ENCODE results near the gene ZNF101. TPM values are rescaled to one million over a fixed set of nuclear protein-coding genes. Genes with fewer than 3 reads are reported as not detected.
"Not testable (repeated sequence)": the region's sequence is repeated elsewhere in the genome, so short reads cannot be mapped to it uniquely, and the experiment has no call there.

The ZNF101 gene
- total RNA-seq, 1 donor from 2014 or later, result 29.5 TPM

DNA sequence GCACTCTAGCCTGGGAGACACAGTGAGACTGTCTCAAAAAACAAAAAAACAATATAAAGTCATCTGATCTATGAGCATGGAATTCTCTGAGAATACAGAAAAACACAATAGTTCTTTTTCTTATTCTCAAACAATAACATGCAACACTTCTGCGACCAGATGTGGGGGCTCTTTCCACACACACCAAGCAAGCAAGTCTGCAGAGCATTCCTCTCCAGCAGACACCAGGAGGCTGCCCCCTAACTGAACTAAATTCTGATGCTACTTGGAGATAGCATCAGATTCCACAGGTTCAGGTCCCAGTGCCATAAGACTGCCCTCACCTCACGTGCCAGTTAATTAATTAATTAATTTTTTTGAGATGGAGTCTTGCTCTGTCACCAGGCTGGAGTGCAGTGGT lies 27.7 kb downstream of the ZNF101 start:
- peaks cover 2% of the 10 kb centered on the region for H3K27me3 Mint-ChIP-seq (ENCODE audit: insufficient read depth, low read depth)
- no peak overlapping the region for H3K27ac Mint-ChIP-seq
- Histone ChIP-seq H3K9ac (no peak overlapping the region), H3K4me3 (no peak overlapping the region), H3K27me3 (no peaks in the 10 kb centered on the region), H4K20me1 (ENCODE audit: low read depth) (no peaks in the 10 kb centered on the region), H3K4me1 (no peaks in the 10 kb centered on the region), H3K4me2 (no peak overlapping the region), H3K79me2 (ENCODE audit: low read depth) (no peaks in the 10 kb centered on the region), H3K27ac (no peak overlapping the region), H3K9me3 (ENCODE audit: low read depth) (no peaks in the 10 kb centered on the region), H2AFZ (replicated peaks) (no peak overlapping the region), H3F3A (ENCODE audit: low read depth) (no peaks in the 10 kb centered on the region), H3K36me3 (no peaks in the 10 kb centered on the region)
- peaks cover 11% of the 10 kb centered on the region for H3K36me3 Mint-ChIP-seq
- TF ChIP-seq EZH2phosphoT487 (IDR thresholded peaks at IDR 0.05) (no peak), EZH2 (IDR thresholded peaks at IDR 0.05) (no peak)
- TF ChIP-seq, protein P1, sequence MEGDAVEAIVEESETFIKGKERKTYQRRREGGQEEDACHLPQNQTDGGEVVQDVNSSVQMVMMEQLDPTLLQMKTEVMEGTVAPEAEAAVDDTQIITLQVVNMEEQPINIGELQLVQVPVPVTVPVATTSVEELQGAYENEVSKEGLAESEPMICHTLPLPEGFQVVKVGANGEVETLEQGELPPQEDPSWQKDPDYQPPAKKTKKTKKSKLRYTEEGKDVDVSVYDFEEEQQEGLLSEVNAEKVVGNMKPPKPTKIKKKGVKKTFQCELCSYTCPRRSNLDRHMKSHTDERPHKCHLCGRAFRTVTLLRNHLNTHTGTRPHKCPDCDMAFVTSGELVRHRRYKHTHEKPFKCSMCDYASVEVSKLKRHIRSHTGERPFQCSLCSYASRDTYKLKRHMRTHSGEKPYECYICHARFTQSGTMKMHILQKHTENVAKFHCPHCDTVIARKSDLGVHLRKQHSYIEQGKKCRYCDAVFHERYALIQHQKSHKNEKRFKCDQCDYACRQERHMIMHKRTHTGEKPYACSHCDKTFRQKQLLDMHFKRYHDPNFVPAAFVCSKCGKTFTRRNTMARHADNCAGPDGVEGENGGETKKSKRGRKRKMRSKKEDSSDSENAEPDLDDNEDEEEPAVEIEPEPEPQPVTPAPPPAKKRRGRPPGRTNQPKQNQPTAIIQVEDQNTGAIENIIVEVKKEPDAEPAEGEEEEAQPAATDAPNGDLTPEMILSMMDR (IDR thresholded peaks at IDR 0.05), result no peak
- no peak for DNase-seq (ENCODE audit: low spot score)
- no peak overlapping the region for H3K4me3 Mint-ChIP-seq
- peaks cover 39% of the 10 kb centered on the region for H3K9me3 Mint-ChIP-seq
- H3K4me1 Mint-ChIP-seq, result no peaks in the 10 kb centered on the region

DNA sequence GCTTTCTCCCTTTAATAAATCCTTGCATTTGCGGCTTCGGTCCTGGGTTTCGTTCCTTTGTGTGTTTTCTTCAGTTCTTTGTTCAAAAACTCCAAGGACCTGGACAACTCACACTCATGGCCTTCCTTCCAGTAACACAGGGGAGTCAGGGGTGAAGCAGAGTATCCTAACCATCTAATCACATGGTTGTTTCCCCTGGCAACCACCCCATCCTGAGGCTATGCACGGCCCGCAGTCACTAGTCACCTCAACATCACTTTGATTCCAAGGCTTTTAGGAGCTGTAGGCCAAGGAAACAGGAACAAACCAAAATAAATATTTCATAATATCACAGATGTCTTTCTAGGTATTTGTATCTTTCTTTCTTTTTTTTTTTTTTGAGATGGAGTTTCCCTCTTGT lies 28.9 kb downstream of the ZNF101 start:
- Mint-ChIP-seq H3K27ac (no peak overlapping the region), H3K4me3 (no peak overlapping the region), H3K9me3 (peaks cover 41% of the 10 kb centered on the region), H3K4me1 (no peaks in the 10 kb centered on the region), H3K36me3 (peaks cover 11% of the 10 kb centered on the region), H3K27me3 (ENCODE audit: insufficient read depth, low read depth) (peaks cover 2% of the 10 kb centered on the region)
- Histone ChIP-seq H3K36me3 (no peaks in the 10 kb centered on the region), H4K20me1 (ENCODE audit: low read depth) (no peaks in the 10 kb centered on the region), H3K79me2 (ENCODE audit: low read depth) (no peaks in the 10 kb centered on the region), H3F3A (ENCODE audit: low read depth) (no peaks in the 10 kb centered on the region), H3K27me3 (no peaks in the 10 kb centered on the region), H3K9ac (no peak overlapping the region), H3K4me1 (no peaks in the 10 kb centered on the region), H3K4me2 (no peak overlapping the region), H3K9me3 (ENCODE audit: low read depth) (no peaks in the 10 kb centered on the region), H2AFZ (replicated peaks) (no peak overlapping the region), H3K4me3 (no peak overlapping the region), H3K27ac (no peak overlapping the region)
- DNase-seq (ENCODE audit: low spot score), result no peak
- no peak for TF ChIP-seq EZH2 (IDR thresholded peaks at IDR 0.05)
- no peak for TF ChIP-seq EZH2phosphoT487 (IDR thresholded peaks at IDR 0.05)
- TF ChIP-seq, protein P1 (IDR thresholded peaks at IDR 0.05), result no peak

DNA sequence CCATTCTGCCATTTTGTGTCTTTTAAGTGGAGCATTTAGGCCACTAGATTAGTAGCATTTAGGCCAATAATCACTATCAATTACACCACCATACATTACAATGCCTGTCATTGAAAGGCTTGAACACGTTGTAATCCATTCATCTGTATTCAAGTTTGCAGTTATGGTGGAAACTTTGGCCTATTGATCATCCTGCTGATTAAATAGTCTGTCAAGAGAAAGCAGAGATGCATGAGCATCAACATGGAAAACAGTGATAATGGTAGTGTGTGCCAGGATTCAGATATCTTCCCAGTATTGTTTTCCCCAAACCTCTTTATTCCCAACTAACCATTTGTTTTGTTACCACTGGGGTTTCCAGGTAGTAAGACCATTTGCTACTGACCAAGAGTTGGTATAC lies 31.9 kb downstream of the ZNF101 start:
- H3K4me3 Mint-ChIP-seq; H3K27ac ChIP-seq; H3K36me3 ChIP-seq; H3K9ac ChIP-seq; H3K4me2 ChIP-seq; H2AFZ ChIP-seq (replicated peaks); DNase-seq (ENCODE audit: low spot score); H3K27me3 ChIP-seq; H3K27ac Mint-ChIP-seq; H3K27me3 Mint-ChIP-seq (ENCODE audit: insufficient read depth, low read depth); H3K9me3 ChIP-seq (ENCODE audit: low read depth); H3K4me3 ChIP-seq; H3F3A ChIP-seq (ENCODE audit: low read depth); H3K79me2 ChIP-seq (ENCODE audit: low read depth); H3K4me1 Mint-ChIP-seq; H4K20me1 ChIP-seq (ENCODE audit: low read depth); H3K4me1 ChIP-seq: not testable (repeated sequence)
- Mint-ChIP-seq H3K36me3 (peaks cover 29% of the 10 kb centered on the region), H3K9me3 (peaks cover 56% of the 10 kb centered on the region)

GRCh38 chr19:19704836-19705235 lies 36.2 kb downstream of the ZNF101 start:
- peaks cover 12% of the 10 kb centered on the region for H3K36me3 ChIP-seq
- TF ChIP-seq, protein P1 (IDR thresholded peaks at IDR 0.05), result no peak
- TF ChIP-seq EZH2phosphoT487 (IDR thresholded peaks at IDR 0.05) (no peak), EZH2 (IDR thresholded peaks at IDR 0.05) (no peak)
- H3K27me3 ChIP-seq, result peaks cover 2% of the 10 kb centered on the region
- H3K4me1 ChIP-seq, result no peaks in the 10 kb centered on the region
- no peak for DNase-seq (ENCODE audit: low spot score)
- no peak overlapping the region for H2AFZ ChIP-seq (replicated peaks)
- no peak overlapping the region for H3K4me3 ChIP-seq
- Mint-ChIP-seq H3K27ac (no peak overlapping the region), H3K9me3 (peaks cover 81% of the 10 kb centered on the region), H3K27me3 (ENCODE audit: insufficient read depth, low read depth) (peaks cover 3% of the 10 kb centered on the region), H3K4me3 (no peak overlapping the region), H3K4me1 (no peaks in the 10 kb centered on the region), H3K36me3 (peaks cover 53% of the 10 kb centered on the region)
- H3K79me2 ChIP-seq (ENCODE audit: low read depth), result no peaks in the 10 kb centered on the region
- no peak overlapping the region for H3K9ac ChIP-seq
- no peaks in the 10 kb centered on the region for H4K20me1 ChIP-seq (ENCODE audit: low read depth)
- no peaks in the 10 kb centered on the region for H3F3A ChIP-seq (ENCODE audit: low read depth)
- peaks cover 15% of the 10 kb centered on the region for H3K9me3 ChIP-seq (ENCODE audit: low read depth)
- no peak overlapping the region for H3K4me2 ChIP-seq
- H3K27ac ChIP-seq, result no peak overlapping the region

Data from neural progenitor cell (in vitro differentiated cells).